GM19468 (cell line): Measurements from ENCODE around the gene GZMB.
"Not testable (repeated sequence)": the region's sequence is repeated elsewhere in the genome, so short reads cannot be mapped to it uniquely, and the experiment has no call there.

Experiments used
- ATAC-seq: cut with Tn5 transposase; IDR thresholded peaks from one replicate; pipeline ENCODE4 v1.9.1; 2021; ENCODE audit warnings: mild to moderate bottlenecking, moderate library complexity, moderate number of reproducible peaks; ENCODE audit not compliant: unreplicated experiment; ENCODE audit errors: extremely low read depth

The GZMB gene

GRCh38 chr14:24634158-24634557, at the start of gene GZMB:
Gene GZMB, minus strand, starts transcription at chr14:24634190. Its CDS starts 30 bp downstream, at chr14:24634160.
- ATAC-seq, result no peak

GRCh38 chr14:24681056-24681455, 47.1 kb upstream of the GZMB start:
- ATAC-seq, result no peak

GRCh38 chr14:24680516-24680915, 46.5 kb upstream of the GZMB start:
- no peak for ATAC-seq

GRCh38 chr14:24679248-24679961, 45.4 kb upstream of the GZMB start:
- ATAC-seq, result no peak

- ATAC-seq, result peak; percentile 58
Observed at GRCh38 chr14:24678801-24679247, 44.8 kb upstream of the GZMB start.

- ATAC-seq, result no peak
Observed at GRCh38 chr14:24677956-24678355, 44.0 kb upstream of the GZMB start.

- ATAC-seq, result peak; percentile 16
Observed at GRCh38 chr14:24674204-24674970, 40.4 kb upstream of the GZMB start.

GRCh38 chr14:24673534-24674203, 39.7 kb upstream of the GZMB start:
- ATAC-seq, result peak; percentile 18

GRCh38 chr14:24673059-24673458, 39.1 kb upstream of the GZMB start:
- ATAC-seq, result peak; percentile 38

- no peak for ATAC-seq
Observed at GRCh38 chr14:24670594-24670993, 36.6 kb upstream of the GZMB start.

- no peak for ATAC-seq
Observed at GRCh38 chr14:24669651-24670050, 35.7 kb upstream of the GZMB start.

GRCh38 chr14:24665440-24665991, 31.5 kb upstream of the GZMB start:
- peak; percentile 70 for ATAC-seq

- no peak for ATAC-seq
Observed at GRCh38 chr14:24664366-24664765, 30.4 kb upstream of the GZMB start.

GRCh38 chr14:24662753-24663152, 28.8 kb upstream of the GZMB start:
- ATAC-seq, result no peak

- ATAC-seq, result no peak
Observed at GRCh38 chr14:24659916-24660570, 26.1 kb upstream of the GZMB start.

- not testable (repeated sequence) for ATAC-seq
Observed at GRCh38 chr14:24648361-24648760, 14.4 kb upstream of the GZMB start.

- ATAC-seq, result no peak
Observed at GRCh38 chr14:24639905-24640304, 5.9 kb upstream of the GZMB start.

GRCh38 chr14:24639270-24639669, 5.3 kb upstream of the GZMB start:
- no peak for ATAC-seq

GRCh38 chr14:24633353-24633752, 637 bp downstream of the GZMB start:
- no peak for ATAC-seq

- no peak for ATAC-seq
Observed at GRCh38 chr14:24632761-24633160, 1.2 kb downstream of the GZMB start.
